Activated T-helper 9 cell treated with anti-CD3 and anti-CD28 coated beads, Interleukin-2, amount 50 U/mL, for 16 hours (primary cell): ENCODE data around the gene CPEB3.
"Not testable (repeated sequence)": the region's sequence is repeated elsewhere in the genome, so short reads cannot be mapped to it uniquely, and the experiment has no call there.

ENCODE experiments used
- DNase-seq: peaks from one replicate; pipeline ENCODE4 v3.0.0-alpha.2; 2020; ENCODE audit warnings: low read depth

CPEB3 gene

GRCh38 chr10:92290837-92291615, at the start of gene CPEB3, which contains the start of gene MARCHF5:
TSS of gene CPEB3 (minus strand) at chr10:92291078. CDS start at chr10:92240350, 50,728 bp downstream.
TSS of gene MARCHF5 (plus strand) at chr10:92291167. CDS start at chr10:92291495, 328 bp downstream.
- peak; percentile 85 for DNase-seq

- not testable (repeated sequence) for DNase-seq
Measured at GRCh38 chr10:92329927-92330326, 39.0 kb upstream of the CPEB3 start.

- no peak for DNase-seq
Measured at GRCh38 chr10:92328993-92329392, 38.1 kb upstream of the CPEB3 start.

GRCh38 chr10:92327445-92328433, 36.9 kb upstream of the CPEB3 start:
- no peak for DNase-seq

DNA sequence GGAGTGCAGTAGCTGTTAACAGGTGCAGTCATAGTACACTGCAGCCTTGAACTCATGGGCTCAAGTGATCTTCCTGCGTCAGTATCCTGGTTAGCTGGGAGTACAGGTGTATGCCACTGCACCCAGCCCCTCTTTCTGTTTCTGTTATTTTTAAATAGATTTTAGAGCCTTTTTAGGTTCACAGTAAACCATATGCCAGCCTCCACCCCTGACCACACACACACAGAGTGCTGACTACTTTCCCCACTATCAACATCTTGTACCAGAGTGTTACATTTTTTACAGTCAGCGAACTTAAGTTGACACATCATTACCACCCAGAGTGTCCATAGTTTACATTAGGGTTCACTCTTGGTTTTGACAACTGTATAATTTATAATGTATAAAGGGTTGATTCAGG, 32.2 kb upstream of the CPEB3 start:
- no peak for DNase-seq

- DNase-seq, result no peak
Measured at GRCh38 chr10:92316610-92317009, 25.7 kb upstream of the CPEB3 start.

DNA sequence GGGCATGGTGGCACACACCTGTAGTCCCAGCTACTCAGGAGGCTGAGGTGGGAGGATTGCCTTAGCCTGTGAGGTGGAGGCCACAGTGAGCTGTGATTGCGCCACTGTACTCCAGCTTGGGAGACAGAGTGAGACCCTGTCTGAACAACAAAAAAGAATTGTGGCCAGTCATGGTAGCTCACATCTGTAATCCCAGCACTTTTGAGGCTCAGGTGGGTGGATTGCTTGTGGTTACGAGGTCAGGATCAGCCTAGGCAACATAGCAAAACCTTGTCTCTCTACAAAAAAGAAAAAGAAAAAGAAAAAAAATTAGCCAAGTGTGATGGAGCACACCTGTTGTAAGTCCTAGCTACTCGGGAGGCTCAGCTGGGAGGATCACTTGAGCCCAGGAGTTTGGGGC, 22.9 kb upstream of the CPEB3 start:
- DNase-seq, result no peak

GRCh38 chr10:92309272-92309671, 18.4 kb upstream of the CPEB3 start:
- no peak for DNase-seq

- no peak for DNase-seq
Measured at GRCh38 chr10:92305133-92306072, 14.5 kb upstream of the CPEB3 start.

GRCh38 chr10:92304061-92304460, 13.2 kb upstream of the CPEB3 start:
- DNase-seq, result no peak

GRCh38 chr10:92303096-92303495, 12.2 kb upstream of the CPEB3 start:
- no peak for DNase-seq

DNA sequence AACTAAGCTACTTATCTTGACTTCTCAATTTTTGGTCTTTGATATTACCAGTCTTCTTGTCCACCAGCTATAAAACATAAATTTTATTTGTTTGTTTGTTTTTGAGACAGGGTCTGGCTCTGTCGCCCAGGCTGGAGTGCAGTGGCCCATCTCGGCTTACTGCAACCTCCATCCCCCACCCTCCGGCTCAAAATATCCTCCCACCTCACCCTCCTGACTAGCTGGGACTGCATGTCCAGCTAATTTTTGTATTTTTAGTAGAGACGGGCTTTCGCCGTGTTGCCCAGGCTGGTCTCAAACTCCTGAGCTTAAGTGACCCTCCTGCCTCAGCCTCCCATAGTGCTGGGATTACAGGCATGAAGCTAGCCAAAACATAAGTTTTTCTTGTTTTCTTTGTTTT, 7.6 kb upstream of the CPEB3 start:
- no peak for DNase-seq

- peak; percentile 6 for DNase-seq
Measured at GRCh38 chr10:92291921-92292845, 1.3 kb upstream of the CPEB3 start.

DNA sequence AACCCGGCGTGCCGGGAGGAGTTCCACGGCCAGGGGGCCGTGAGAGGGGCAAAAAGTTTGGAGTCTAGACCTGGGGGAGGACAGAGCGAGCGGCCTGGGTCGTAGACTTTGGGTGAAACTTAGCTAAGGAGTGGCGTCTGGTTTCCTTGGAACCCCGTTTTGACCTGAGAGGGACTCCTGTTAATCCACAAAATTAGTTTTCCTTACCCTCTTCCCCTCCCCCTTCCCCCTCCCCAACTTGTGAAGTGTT, 663 bp upstream of the CPEB3 start:
- DNase-seq, result no peak

- peak; percentile 25 for DNase-seq
Measured at GRCh38 chr10:92290076-92290836, 622 bp downstream of the CPEB3 start.

GRCh38 chr10:92284112-92284704, 6.7 kb downstream of the CPEB3 start:
- no peak for DNase-seq

GRCh38 chr10:92278996-92279696, 11.7 kb downstream of the CPEB3 start:
- DNase-seq, result no peak

DNA sequence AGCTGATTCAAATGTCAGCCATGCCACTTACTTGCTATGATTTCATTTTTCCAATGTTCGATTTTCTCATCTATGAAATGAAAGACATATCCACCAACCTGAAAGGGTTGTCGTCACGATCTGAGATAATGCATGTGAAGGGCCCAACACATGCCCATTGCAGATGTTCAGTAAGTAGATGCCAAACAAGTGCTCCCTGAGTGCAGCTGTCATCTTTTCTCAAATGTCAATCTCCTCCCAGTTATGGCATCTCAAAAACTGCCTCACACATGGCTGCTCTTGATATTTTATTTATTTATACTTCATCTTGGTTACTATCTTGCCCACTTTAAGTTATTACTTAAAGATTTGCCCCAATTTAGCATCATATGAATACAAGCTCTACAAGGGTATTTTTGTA, 16.8 kb downstream of the CPEB3 start:
- DNase-seq, result no peak

GRCh38 chr10:92268748-92269147, 22.1 kb downstream of the CPEB3 start:
- DNase-seq, result no peak
